ENCODE data around the gene OR2A25.

- TF ChIP-seq RAD21 (conservative IDR thresholded peaks at IDR 0.05): no peak
- TF ChIP-seq CTCF (IDR thresholded peaks at IDR 0.05; ENCODE audit: poor library complexity, severe bottlenecking): no peak
- TF ChIP-seq POLR2AphosphoS5 (IDR thresholded peaks at IDR 0.05): no peak
- no peak for TF ChIP-seq REST (IDR thresholded peaks at IDR 0.05; ENCODE audit: borderline replicate concordance)
- no peak for TF ChIP-seq EZH2 (IDR thresholded peaks at IDR 0.05; ENCODE audit: borderline replicate concordance, insufficient read depth, low read length, poor library complexity, severe bottlenecking)
- no peak for TF ChIP-seq EP300 (conservative IDR thresholded peaks at IDR 0.05; ENCODE audit: poor library complexity, severe bottlenecking)
- TF ChIP-seq TAF1 (IDR thresholded peaks at IDR 0.05; ENCODE audit: low read depth): no peak
- no peak for TF ChIP-seq MXI1 (conservative IDR thresholded peaks at IDR 0.05; ENCODE audit: poor library complexity, severe bottlenecking)
These were observed 33.2 kb upstream of the OR2A25 start for GRCh38 chr7:144036302-144036885.

All from neural cell (in vitro differentiated cells).